ENCODE data around the gene NAALADL2.

Gene NAALADL2

GRCh38 chr3:175103298-175103697 lies 244.2 kb downstream of the NAALADL2 start:
- Histone ChIP-seq H3K79me2 (ENCODE audit: insufficient read depth, low read length) (no peaks in the 10 kb centered on the region), H4K20me1 (ENCODE audit: low read depth, low read length) (no peaks in the 10 kb centered on the region), H3K36me3 (ENCODE audit: low read length) (no peaks in the 10 kb centered on the region), H2AFZ (ENCODE audit: low read depth, low read length, severe bottlenecking) (no peak overlapping the region), H3K9me2 (replicated peaks; ENCODE audit: insufficient read depth, low read length) (no peaks in the 10 kb centered on the region), H3K4me2 (ENCODE audit: low read depth, low read length, poor library complexity, severe bottlenecking) (no peak overlapping the region), H3K9ac (ENCODE audit: low read length) (no peak overlapping the region), H3F3A (ENCODE audit: insufficient read depth) (no peaks in the 10 kb centered on the region), H3K27me3 (ENCODE audit: low read length) (no peaks in the 10 kb centered on the region), H3K9me3 (ENCODE audit: insufficient read depth, low read length) (no peaks in the 10 kb centered on the region), H3K27ac (ENCODE audit: low read depth, low read length) (no peak overlapping the region), H3K4me3 (ENCODE audit: insufficient read depth, low read length, poor library complexity, severe bottlenecking) (no peak overlapping the region)
- no peak for TF ChIP-seq CTCF (IDR thresholded peaks at IDR 0.05; ENCODE audit: insufficient read depth, low read length, poor library complexity, severe bottlenecking)
- no peak for TF ChIP-seq EZH2phosphoT487 (conservative IDR thresholded peaks at IDR 0.05; ENCODE audit: low read length)

GRCh38 chr3:175105066-175105465 lies 245.9 kb downstream of the NAALADL2 start:
- TF ChIP-seq CTCF (IDR thresholded peaks at IDR 0.05; ENCODE audit: insufficient read depth, low read length, poor library complexity, severe bottlenecking) (no peak), EZH2phosphoT487 (conservative IDR thresholded peaks at IDR 0.05; ENCODE audit: low read length) (no peak)
- Histone ChIP-seq H3K27ac (ENCODE audit: low read depth, low read length) (no peak overlapping the region), H3K79me2 (ENCODE audit: insufficient read depth, low read length) (no peaks in the 10 kb centered on the region), H3K4me3 (ENCODE audit: insufficient read depth, low read length, poor library complexity, severe bottlenecking) (no peak overlapping the region), H2AFZ (ENCODE audit: low read depth, low read length, severe bottlenecking) (no peak overlapping the region), H3K9me3 (ENCODE audit: insufficient read depth, low read length) (no peaks in the 10 kb centered on the region), H3K36me3 (ENCODE audit: low read length) (no peaks in the 10 kb centered on the region), H3K9ac (ENCODE audit: low read length) (no peak overlapping the region), H4K20me1 (ENCODE audit: low read depth, low read length) (no peaks in the 10 kb centered on the region), H3K27me3 (ENCODE audit: low read length) (no peaks in the 10 kb centered on the region), H3F3A (ENCODE audit: insufficient read depth) (no peaks in the 10 kb centered on the region), H3K9me2 (replicated peaks; ENCODE audit: insufficient read depth, low read length) (no peaks in the 10 kb centered on the region), H3K4me2 (ENCODE audit: low read depth, low read length, poor library complexity, severe bottlenecking) (no peak overlapping the region)

- Histone ChIP-seq H3K9me2 (replicated peaks; ENCODE audit: insufficient read depth, low read length) (no peaks in the 10 kb centered on the region), H3K27ac (ENCODE audit: low read depth, low read length) (no peak overlapping the region), H3K36me3 (ENCODE audit: low read length) (no peaks in the 10 kb centered on the region), H4K20me1 (ENCODE audit: low read depth, low read length) (no peaks in the 10 kb centered on the region), H3F3A (ENCODE audit: insufficient read depth) (no peaks in the 10 kb centered on the region), H3K4me3 (ENCODE audit: insufficient read depth, low read length, poor library complexity, severe bottlenecking) (no peak overlapping the region), H3K9me3 (ENCODE audit: insufficient read depth, low read length) (no peaks in the 10 kb centered on the region), H2AFZ (ENCODE audit: low read depth, low read length, severe bottlenecking) (no peak overlapping the region), H3K79me2 (ENCODE audit: insufficient read depth, low read length) (no peaks in the 10 kb centered on the region), H3K9ac (ENCODE audit: low read length) (no peak overlapping the region), H3K27me3 (ENCODE audit: low read length) (no peaks in the 10 kb centered on the region), H3K4me2 (ENCODE audit: low read depth, low read length, poor library complexity, severe bottlenecking) (no peak overlapping the region)
- TF ChIP-seq CTCF (IDR thresholded peaks at IDR 0.05; ENCODE audit: insufficient read depth, low read length, poor library complexity, severe bottlenecking): no peak
These were observed 248.1 kb downstream of the NAALADL2 start for GRCh38 chr3:175107231-175107630.

GRCh38 chr3:175107995-175108394 lies 248.9 kb downstream of the NAALADL2 start:
- Histone ChIP-seq H3K27me3 (ENCODE audit: low read length) (no peaks in the 10 kb centered on the region), H4K20me1 (ENCODE audit: low read depth, low read length) (no peaks in the 10 kb centered on the region), H3K9me3 (ENCODE audit: insufficient read depth, low read length) (no peaks in the 10 kb centered on the region), H3K4me3 (ENCODE audit: insufficient read depth, low read length, poor library complexity, severe bottlenecking) (no peak overlapping the region), H3K27ac (ENCODE audit: low read depth, low read length) (no peak overlapping the region), H3K4me2 (ENCODE audit: low read depth, low read length, poor library complexity, severe bottlenecking) (no peak overlapping the region), H2AFZ (ENCODE audit: low read depth, low read length, severe bottlenecking) (no peak overlapping the region), H3K79me2 (ENCODE audit: insufficient read depth, low read length) (no peaks in the 10 kb centered on the region), H3K36me3 (ENCODE audit: low read length) (no peaks in the 10 kb centered on the region), H3F3A (ENCODE audit: insufficient read depth) (no peaks in the 10 kb centered on the region), H3K9me2 (replicated peaks; ENCODE audit: insufficient read depth, low read length) (no peaks in the 10 kb centered on the region), H3K9ac (ENCODE audit: low read length) (no peak overlapping the region)
- TF ChIP-seq EZH2phosphoT487 (conservative IDR thresholded peaks at IDR 0.05; ENCODE audit: low read length): no peak
- TF ChIP-seq CTCF (IDR thresholded peaks at IDR 0.05; ENCODE audit: insufficient read depth, low read length, poor library complexity, severe bottlenecking): no peak
